Right lobe of liver (tissue), 6 donors: ENCODE data around the gene UBR7. TPM values are rescaled to one million over a fixed set of nuclear protein-coding genes. Genes with fewer than 3 reads are reported as not detected.

Experiments used
- ATAC-seq, 4 donors: fragments of 200-7000 bp; cut with Tn5 transposase; one replicate each; pipeline ENCODE4 v1.9.1; 2020; ENCODE audit warnings: mild to moderate bottlenecking in 4 of 4, moderate library complexity in 4 of 4
- DNase-seq, 3 donors: peaks; one replicate each; pipeline ENCODE4 v3.0.0-alpha.2; 2020
- H3K27ac ChIP-seq, 3 donors: fragments of 200-600 bp; one replicate each; pipeline ENCODE4 v1.8.0; 2022
- H3K27me3 ChIP-seq, 2 donors: fragments of 200-600 bp; one replicate each; pipeline ENCODE4 v1.8.0; 2022
- H3K36me3 ChIP-seq, 4 donors: fragments of 200-600 bp; sonication (generic) in 1 of 4; one replicate each; pipeline versions ENCODE4 v1.5.1 to v1.8.0; 2017 to 2022; ENCODE audit warnings: control low read depth in 1 of 4
- H3K4me1 ChIP-seq, 4 donors: fragments of 200-600 bp; sonication (generic) in 1 of 4; one replicate each; pipeline versions ENCODE4 v1.5.1 to v1.8.0; 2017 to 2022; ENCODE audit warnings: control low read depth in 1 of 4
- H3K4me3 ChIP-seq, 3 donors: fragments of 200-600 bp; one replicate each; pipeline ENCODE4 v1.8.0; 2022
- H3K9me3 ChIP-seq, 4 donors: fragments of 200-600 bp; sonication (generic) in 1 of 4; one replicate each; pipeline versions ENCODE4 v1.5.1 to v1.8.0; 2017 to 2022; ENCODE audit warnings: control low read depth in 1 of 4
- POLR2A ChIP-seq: fragments of 450-650 bp; IDR thresholded peaks from one replicate; pipeline ENCODE4 v1.6.1; 2017; ENCODE audit warnings: antibody characterized with exemption, mild to moderate bottlenecking
- WGBS: methylation state at CpG from one replicate; pipeline ENCODE4 v1.1.6; 2018; ENCODE audit warnings: low coverage, low lambda C conversion rate; ENCODE audit not compliant: insufficient coverage; ENCODE audit errors: missing lambda C conversion rate; 5-methylcytosine and 5-hydroxymethylcytosine counted together
- intact Hi-C, 2 donors: fragments of 100-400 bp; cut with DNase I; formaldehyde crosslinking; loops; one replicate each; pipeline versions ENCODE4 v1.11.2 to v1.14.1; 2022
- total RNA-seq, 6 experiments: library from RNA; depleted of rRNA in 2 of 6; stranded (reverse); fragments of >200 nt in 2 of 6; fragmentation: NEBNext Ultra II Directional in 3 of 6; extraction: Animal tissue kit (Norgen Biotek cat#: 25700) in 3 of 6; gene quantifications; one replicate each; pipeline versions ENCODE4 v1.1.0 to v1.2.4, GENCODE V29; 2016 to 2023
- TF ChIP-seq, protein P1 (sequence below), 4 donors: fragments of 200-600 bp in 3 of 4; fragments of 450-650 bp in 1 of 4; IDR thresholded peaks; one replicate each; pipeline versions ENCODE4 v1.5.1 to v1.8.0; 2016 to 2022; ENCODE audit warnings: antibody characterized with exemption in 4 of 4, mild to moderate bottlenecking in 2 of 4
- donor health status: DM: no; HTN: yes; CAD: no.
- donor health status: DM: no; HTN: no; CAD: no.
- donor health status: DM: no; HTN: no; CAD: no.
- donor health status: DM: no; HTN: yes; CAD: no.
- donor health status: DM: no; HTN: yes; CAD: no.

Gene UBR7
- total RNA-seq, 6 experiments from 2014 or later, result 7.1 to 16.6 (median 8.4) TPM

DNA sequence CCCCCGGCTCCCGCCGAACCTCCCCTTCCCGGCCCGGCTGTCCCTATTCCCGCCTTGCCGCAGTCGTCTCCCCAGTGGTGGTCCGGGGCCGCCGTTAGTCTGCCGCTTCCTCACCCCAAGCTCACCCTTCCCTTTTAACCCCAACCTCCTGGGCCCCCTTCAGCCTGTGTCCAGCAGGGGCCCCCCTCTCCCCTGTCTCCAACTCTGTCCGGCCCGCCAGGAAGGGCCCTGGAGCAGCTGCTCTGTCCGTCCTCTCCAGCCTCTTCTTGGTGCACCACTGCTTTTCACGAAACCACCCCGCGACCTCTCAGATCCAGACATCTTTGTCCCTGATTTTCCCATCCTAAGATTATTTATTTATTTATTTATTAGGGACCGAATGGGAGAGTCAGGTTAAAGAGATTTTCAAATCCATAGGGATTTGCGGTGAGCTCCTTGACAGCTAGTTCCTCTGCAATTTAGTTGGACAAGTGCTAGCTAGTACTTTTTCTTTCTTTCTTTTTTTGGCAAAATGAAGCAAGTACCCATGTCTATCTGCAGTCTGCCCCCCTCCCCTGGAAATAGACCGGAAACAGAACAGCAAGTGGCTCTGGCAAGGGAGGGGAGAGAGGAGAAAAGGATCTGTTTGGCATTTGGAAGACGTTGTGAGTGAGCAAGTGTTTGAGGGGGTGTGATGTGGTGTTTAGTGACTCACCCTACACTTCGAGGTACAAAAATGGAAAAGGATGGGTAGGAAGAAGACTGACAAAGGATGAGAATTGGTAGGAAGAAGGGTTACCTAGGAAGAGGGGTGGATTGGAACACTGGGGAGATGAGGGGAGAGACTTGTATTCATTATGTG lies 632 bp downstream of the UBR7 start:
- Histone ChIP-seq H3K9me3 (no peaks in the 10 kb centered on the region), H3K36me3 (peaks cover 0 to 23% (median 2%) of the 10 kb centered on the region in 4 donors), H3K4me3 (peak overlapping the region; percentile 91 to 99 (median 95)), H3K4me1 (peaks cover 0 to 18% (median 0%) of the 10 kb centered on the region in 4 donors), H3K27ac (peak overlapping the region; percentile 16 to 77 (median 30)), H3K27me3 (no peaks in the 10 kb centered on the region)
- intact Hi-C loops, result no loop called here
- DNase-seq (peak in 1 of 3 donors; percentile 65), ATAC-seq (peak; percentile 64 to 72 (median 66))
- 0% methylated on average over 19 of the region's 23 CpGs for WGBS
- no peak for TF ChIP-seq POLR2A
- TF ChIP-seq, protein P1, sequence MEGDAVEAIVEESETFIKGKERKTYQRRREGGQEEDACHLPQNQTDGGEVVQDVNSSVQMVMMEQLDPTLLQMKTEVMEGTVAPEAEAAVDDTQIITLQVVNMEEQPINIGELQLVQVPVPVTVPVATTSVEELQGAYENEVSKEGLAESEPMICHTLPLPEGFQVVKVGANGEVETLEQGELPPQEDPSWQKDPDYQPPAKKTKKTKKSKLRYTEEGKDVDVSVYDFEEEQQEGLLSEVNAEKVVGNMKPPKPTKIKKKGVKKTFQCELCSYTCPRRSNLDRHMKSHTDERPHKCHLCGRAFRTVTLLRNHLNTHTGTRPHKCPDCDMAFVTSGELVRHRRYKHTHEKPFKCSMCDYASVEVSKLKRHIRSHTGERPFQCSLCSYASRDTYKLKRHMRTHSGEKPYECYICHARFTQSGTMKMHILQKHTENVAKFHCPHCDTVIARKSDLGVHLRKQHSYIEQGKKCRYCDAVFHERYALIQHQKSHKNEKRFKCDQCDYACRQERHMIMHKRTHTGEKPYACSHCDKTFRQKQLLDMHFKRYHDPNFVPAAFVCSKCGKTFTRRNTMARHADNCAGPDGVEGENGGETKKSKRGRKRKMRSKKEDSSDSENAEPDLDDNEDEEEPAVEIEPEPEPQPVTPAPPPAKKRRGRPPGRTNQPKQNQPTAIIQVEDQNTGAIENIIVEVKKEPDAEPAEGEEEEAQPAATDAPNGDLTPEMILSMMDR (IDR thresholded peaks at IDR 0.05), result no peak

DNA sequence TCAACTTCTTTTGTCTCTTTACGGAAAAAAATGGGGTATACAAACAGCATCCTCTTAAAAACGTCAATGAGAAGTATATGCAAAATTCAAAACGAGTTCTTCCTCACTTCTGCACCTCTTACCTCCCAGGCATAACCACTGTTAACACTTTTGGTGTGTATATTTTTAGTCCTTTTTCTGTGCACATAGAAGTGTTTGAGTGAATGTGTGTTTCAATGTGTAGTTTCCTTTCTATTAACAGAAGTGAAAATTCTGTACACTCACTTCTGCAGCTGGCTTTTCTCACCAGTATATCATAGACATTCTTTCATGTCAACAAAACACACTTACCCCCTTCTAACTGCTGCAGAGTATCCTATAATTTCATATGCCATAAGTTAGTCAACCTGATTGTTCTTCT lies 5.4 kb downstream of the UBR7 start:
- no peak for DNase-seq
- H3K9me3 ChIP-seq, result no peaks in the 10 kb centered on the region
- ATAC-seq, result no peak
- 82% methylated on average over 3 of the region's 3 CpGs for WGBS
- no peak overlapping the region for H3K27ac ChIP-seq
- H3K4me3 ChIP-seq, result no peak overlapping the region
- no peak for TF ChIP-seq POLR2A
- TF ChIP-seq, protein P1 (IDR thresholded peaks at IDR 0.05), result no peak
- H3K36me3 ChIP-seq, result peaks cover 0 to 65% (median 18%) of the 10 kb centered on the region in 4 donors
- intact Hi-C loops, result no loop called here
- peaks cover 0 to 12% (median 0%) of the 10 kb centered on the region in 4 donors for H3K4me1 ChIP-seq
- H3K27me3 ChIP-seq, result no peaks in the 10 kb centered on the region

DNA sequence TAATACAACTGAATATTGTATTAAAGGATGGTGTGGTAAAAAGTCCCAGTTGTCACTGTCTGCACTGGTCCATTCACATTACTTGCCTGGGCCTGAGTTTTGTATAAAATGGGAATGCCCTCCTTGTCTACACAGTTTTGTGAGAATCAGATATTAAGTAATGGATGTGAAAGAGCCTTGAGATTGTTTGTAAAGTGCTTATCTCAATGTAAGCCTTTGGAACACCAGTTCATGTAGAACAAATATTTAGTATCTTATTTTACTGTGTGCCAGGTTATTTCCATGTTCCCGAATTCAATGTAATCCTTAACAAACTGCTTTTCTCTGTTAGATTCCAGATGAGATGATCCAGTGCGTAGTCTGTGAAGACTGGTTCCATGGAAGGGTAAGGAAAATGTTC lies 7.5 kb downstream of the UBR7 start:
- no peak for ATAC-seq
- Histone ChIP-seq H3K36me3 (peaks cover 0 to 65% (median 19%) of the 10 kb centered on the region in 4 donors), H3K9me3 (no peaks in the 10 kb centered on the region), H3K27ac (no peak overlapping the region), H3K4me3 (no peak overlapping the region), H3K4me1 (no peaks in the 10 kb centered on the region), H3K27me3 (no peaks in the 10 kb centered on the region)
- TF ChIP-seq, protein P1 (IDR thresholded peaks at IDR 0.05), result no peak
- no peak for TF ChIP-seq POLR2A
- no peak for DNase-seq
- 78% methylated on average over 2 of the region's 2 CpGs for WGBS
- intact Hi-C loops, result no loop called here

DNA sequence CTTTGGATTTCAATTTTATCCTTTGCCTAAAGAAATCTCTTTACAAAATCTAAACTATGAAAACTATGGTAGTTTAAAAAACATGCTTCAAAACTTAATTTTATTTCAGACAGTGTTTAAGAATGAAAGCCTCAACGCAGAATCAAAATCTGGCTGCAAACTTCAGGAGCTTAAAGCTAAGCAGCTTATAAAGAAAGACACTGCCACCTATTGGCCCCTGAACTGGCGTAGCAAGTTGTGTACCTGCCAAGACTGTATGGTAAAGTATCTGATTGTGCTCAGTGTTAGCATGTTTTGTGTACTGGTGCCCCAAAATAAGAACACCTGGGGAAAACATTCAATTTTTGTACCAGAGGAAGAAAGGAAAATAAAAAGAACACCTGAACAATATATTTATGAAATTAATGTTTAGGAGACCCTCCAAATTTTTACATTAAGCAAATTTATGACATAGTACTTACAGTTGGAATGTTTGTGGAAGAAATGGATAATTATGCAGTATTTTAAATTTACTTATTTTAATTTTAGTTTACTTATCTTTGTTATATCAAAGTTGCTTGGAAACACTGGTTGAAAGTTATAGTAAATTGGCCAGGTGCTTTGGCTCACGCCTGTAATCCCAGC lies 12.2 kb downstream of the UBR7 start:
- no peak overlapping the region for H3K4me3 ChIP-seq
- peak; percentile 87 to 92 (median 90) for ATAC-seq
- no peaks in the 10 kb centered on the region for H3K27me3 ChIP-seq
- intact Hi-C loops, result no loop called here
- no peaks in the 10 kb centered on the region for H3K9me3 ChIP-seq
- H3K27ac ChIP-seq, result no peak overlapping the region
- WGBS, result 36% methylated on average over 3 of the region's 3 CpGs
- DNase-seq, result peak in 1 of 3 donors; percentile 54
- H3K36me3 ChIP-seq, result peaks cover 0 to 51% (median 24%) of the 10 kb centered on the region in 4 donors
- no peaks in the 10 kb centered on the region for H3K4me1 ChIP-seq
- TF ChIP-seq POLR2A, result no peak
- TF ChIP-seq, protein P1 (IDR thresholded peaks at IDR 0.05), result peak; percentile 45 to 71 (median 60)
